Immature natural killer cell (primary cell): ENCODE measurements around the gene MRPL41. TPM values are rescaled to one million over a fixed set of nuclear protein-coding genes. Genes with fewer than 3 reads are reported as not detected.
A peak's percentile ranks its signal among the peaks of the same experiment; 100 is the strongest.
"Not testable (repeated sequence)": the region's sequence is repeated elsewhere in the genome, so short reads cannot be mapped to it uniquely, and the experiment has no call there.

ENCODE experiments used
- DNase-seq, 3 donors: peaks; one replicate each; pipeline ENCODE4 v3.0.0; 2022; ENCODE audit warnings: mixed read lengths in 1 of 3
- H3K27ac Mint-ChIP-seq, 6 donors: one replicate each; pipeline ENCODE4 v1.8.0; 2020; ENCODE audit warnings: mixed read lengths in 6 of 6, mild to moderate bottlenecking in 5 of 6, inconsistent platforms in 4 of 6, moderate library complexity in 3 of 6
- H3K27me3 Mint-ChIP-seq, 3 donors: one replicate each; pipeline ENCODE4 v1.8.0; 2020 to 2021; ENCODE audit warnings: low read depth in 3 of 3, mild to moderate bottlenecking in 3 of 3, mixed read lengths in 3 of 3, moderate library complexity in 3 of 3, inconsistent platforms in 1 of 3
- H3K36me3 Mint-ChIP-seq, 3 donors: one replicate each; pipeline ENCODE4 v1.8.0; 2020; ENCODE audit warnings: mixed read lengths in 3 of 3, inconsistent platforms in 2 of 3, mild to moderate bottlenecking in 2 of 3
- H3K4me1 Mint-ChIP-seq, 2 donors: one replicate each; pipeline ENCODE4 v1.8.0; 2020; ENCODE audit warnings: inconsistent platforms in 2 of 2, mild to moderate bottlenecking in 2 of 2, mixed read lengths in 2 of 2, moderate library complexity in 1 of 2
- H3K4me3 Mint-ChIP-seq, 5 donors: one replicate each; pipeline ENCODE4 v1.8.0; 2020; ENCODE audit warnings: mild to moderate bottlenecking in 5 of 5, mixed read lengths in 5 of 5, inconsistent platforms in 3 of 5, moderate library complexity in 3 of 5
- H3K9me3 Mint-ChIP-seq, 6 donors: one replicate each; pipeline ENCODE4 v1.8.0; 2020; ENCODE audit warnings: mild to moderate bottlenecking in 6 of 6, mixed read lengths in 6 of 6, inconsistent platforms in 4 of 6, moderate library complexity in 3 of 6
- polyA plus RNA-seq, 3 donors: library from polyadenylated mRNA; unstranded; fragments of 300-500 nt; fragmentation: Illumina TruSeq; gene quantifications; one replicate each; pipeline ENCODE4 v1.2.3, GENCODE V29; 2021

MRPL41 gene
- 10 to 100 TPM; 27.2 to 87.7 (median 48.8) TPM for polyA plus RNA-seq

DNA sequence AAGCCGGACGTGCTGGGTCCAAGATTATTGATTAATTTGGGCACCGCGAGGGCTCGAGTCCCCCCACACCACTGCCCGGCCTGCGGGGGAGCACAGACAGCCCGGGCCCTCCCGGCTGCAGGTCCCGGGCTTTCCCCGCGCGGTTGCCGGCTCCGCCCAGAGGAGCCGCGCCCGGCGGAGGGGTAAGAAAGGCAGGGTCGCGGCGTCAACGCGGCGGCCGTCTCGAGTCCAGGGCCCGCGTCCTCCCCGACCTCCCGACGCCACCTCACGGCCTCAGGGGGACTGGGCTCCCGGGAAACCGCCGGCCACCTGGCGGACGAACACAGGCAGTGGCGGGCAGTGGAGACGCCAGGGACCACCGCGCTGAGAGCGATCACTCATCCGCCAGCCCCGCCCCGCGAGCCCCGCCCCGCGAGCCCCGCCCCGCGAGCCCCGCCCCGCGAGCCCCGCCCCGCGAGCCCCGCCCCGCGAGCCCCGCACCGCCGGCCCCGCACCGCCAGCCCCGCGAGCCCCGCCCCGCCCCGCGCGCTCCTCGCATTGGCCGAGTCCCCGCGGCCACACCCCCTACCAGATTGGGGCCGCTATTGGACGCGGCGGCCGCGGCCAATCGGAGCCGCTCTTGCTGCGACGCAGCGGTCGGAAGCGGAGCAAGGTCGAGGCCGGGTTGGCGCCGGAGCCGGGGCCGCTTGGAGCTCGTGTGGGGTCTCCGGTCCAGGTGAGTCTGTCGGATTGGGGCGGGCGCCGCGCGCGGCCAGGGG is at the start of gene MRPL41:
TSS of gene MRPL41 (plus strand) at position 616 of the 758 bp plus-strand sequence. CDS start 203 bp downstream, outside the sequence.
- DNase-seq: peak; percentile 78 to 81 (median 81)
- H3K9me3 Mint-ChIP-seq: no peaks in the 10 kb centered on the region
- H3K27me3 Mint-ChIP-seq: peaks cover 2 to 5% (median 4%) of the 10 kb centered on the region in 3 donors
- peaks cover 14 to 15% of the 10 kb centered on the region in 2 donors for H3K4me1 Mint-ChIP-seq
- H3K36me3 Mint-ChIP-seq: peaks cover 0 to 15% (median 5%) of the 10 kb centered on the region in 3 donors
- H3K4me3 Mint-ChIP-seq: peak within 1 kb of the TSS; percentile 75 to 86 (median 85)
- peak within 1 kb of the TSS in 5 of 6 donors; percentile 66 to 84 (median 78) for H3K27ac Mint-ChIP-seq

DNA sequence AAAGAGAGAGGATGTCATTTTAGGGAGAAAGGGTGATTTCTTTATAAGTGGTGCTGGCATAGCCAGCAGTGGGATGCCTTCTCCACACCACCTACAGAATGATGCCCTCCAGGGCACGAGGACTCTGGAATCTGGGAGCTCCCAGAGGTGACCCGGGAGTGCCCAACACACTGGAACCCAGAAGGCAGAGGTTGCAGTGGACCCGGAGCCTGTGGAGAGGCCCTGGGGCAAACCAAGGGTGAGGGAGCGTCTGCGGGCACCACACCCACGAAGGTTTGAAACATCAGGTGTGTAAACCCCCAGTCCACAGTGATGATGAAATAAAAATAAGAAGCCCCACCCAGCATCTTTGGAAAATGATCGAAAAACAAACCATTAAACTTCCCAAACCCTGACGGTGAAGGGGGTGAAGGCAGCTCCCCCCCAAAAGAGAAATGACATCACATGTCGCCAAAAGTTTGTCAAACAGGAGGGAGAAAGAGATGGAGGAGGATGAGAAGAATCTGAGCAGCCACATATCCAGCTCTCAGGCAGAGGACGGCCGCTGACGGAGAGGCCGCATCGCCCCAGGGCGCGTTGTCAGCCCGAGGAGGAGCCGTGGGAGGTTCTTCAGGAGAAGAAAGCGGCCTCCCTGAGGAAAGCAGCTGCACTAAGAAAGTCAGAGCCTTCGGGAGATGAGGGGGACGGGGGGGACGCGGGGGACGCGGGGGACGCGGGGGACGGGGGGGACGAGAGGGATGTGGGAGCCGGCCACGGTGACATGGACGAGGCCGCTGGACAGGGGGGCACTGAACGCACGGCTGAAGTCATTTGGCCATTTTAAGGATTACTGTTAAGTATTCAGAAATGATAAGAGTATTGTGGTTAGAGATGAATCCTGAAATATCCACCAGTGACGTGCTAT is 49.4 kb upstream of the MRPL41 start:
- Mint-ChIP-seq H3K27ac (peak overlapping the region; percentile 15 to 83 (median 74)), H3K9me3 (peaks cover 0 to 2% (median 0%) of the 10 kb centered on the region in 6 donors), H3K27me3 (peaks cover 4 to 16% (median 8%) of the 10 kb centered on the region in 3 donors), H3K4me3 (peak overlapping the region in 2 of 5 donors; percentile 27 to 29), H3K4me1 (no peaks in the 10 kb centered on the region), H3K36me3 (no peaks in the 10 kb centered on the region)
- DNase-seq: no peak

GRCh38 chr9:137504432-137504777 is 47.3 kb upstream of the MRPL41 start:
- Mint-ChIP-seq H3K4me1 (no peaks in the 10 kb centered on the region), H3K9me3 (peaks cover 0 to 2% (median 0%) of the 10 kb centered on the region in 6 donors), H3K27ac (no peak overlapping the region), H3K27me3 (peaks cover 4 to 16% (median 8%) of the 10 kb centered on the region in 3 donors), H3K36me3 (peaks cover 0 to 7% (median 0%) of the 10 kb centered on the region in 3 donors), H3K4me3 (no peak overlapping the region)
- DNase-seq: no peak

DNA sequence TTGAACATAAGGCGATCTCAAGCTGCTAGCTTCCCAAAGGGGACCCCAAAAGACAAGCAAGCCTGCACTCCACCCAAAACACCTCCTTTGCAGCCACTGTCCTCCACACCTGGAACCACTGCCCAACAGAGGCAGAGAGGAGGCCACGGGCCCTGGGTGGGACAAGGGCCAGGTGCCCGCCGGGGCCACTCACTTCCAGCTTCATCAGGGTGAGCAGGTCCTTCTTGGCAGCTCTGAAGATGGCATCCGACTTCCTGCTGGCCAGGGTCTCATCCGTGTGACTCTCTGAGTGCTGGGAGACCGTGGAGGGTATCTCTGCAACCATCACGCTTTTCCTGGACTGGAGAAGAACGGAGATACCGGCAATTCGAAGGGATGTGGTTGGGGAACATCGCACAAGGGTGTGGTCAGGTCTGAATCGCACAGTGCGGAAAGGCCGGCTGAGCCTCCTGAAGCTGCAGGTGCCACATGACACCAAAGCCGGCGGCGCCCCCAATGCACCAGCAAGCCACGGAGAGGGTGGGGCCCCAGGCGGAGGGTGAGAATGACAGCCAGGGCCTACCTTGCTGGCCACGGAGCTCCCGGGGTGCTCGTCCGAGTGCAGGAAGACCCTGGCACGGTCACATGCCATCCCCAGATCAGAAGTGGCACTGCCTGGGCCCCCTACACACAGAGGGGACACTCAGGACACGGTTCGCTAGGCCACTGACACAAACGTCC is 46.1 kb upstream of the MRPL41 start:
- Mint-ChIP-seq H3K27me3 (peaks cover 4 to 16% (median 8%) of the 10 kb centered on the region in 3 donors), H3K9me3 (peaks cover 0 to 2% (median 0%) of the 10 kb centered on the region in 6 donors), H3K4me1 (no peaks in the 10 kb centered on the region), H3K36me3 (peaks cover 0 to 7% (median 0%) of the 10 kb centered on the region in 3 donors), H3K27ac (no peak overlapping the region), H3K4me3 (no peak overlapping the region)
- DNase-seq: no peak

GRCh38 chr9:137506274-137506673 is 45.4 kb upstream of the MRPL41 start:
- DNase-seq: no peak
- Mint-ChIP-seq H3K4me3 (no peak overlapping the region), H3K27ac (no peak overlapping the region), H3K36me3 (peaks cover 0 to 7% (median 0%) of the 10 kb centered on the region in 3 donors), H3K4me1 (no peaks in the 10 kb centered on the region), H3K9me3 (peaks cover 0 to 2% (median 0%) of the 10 kb centered on the region in 6 donors), H3K27me3 (peaks cover 4 to 16% (median 7%) of the 10 kb centered on the region in 3 donors)

- Mint-ChIP-seq H3K36me3 (peaks cover 0 to 7% (median 0%) of the 10 kb centered on the region in 3 donors), H3K9me3 (peaks cover 0 to 1% (median 0%) of the 10 kb centered on the region in 6 donors), H3K27me3 (peaks cover under 1 to 13% (median 6%) of the 10 kb centered on the region in 3 donors), H3K4me1 (no peaks in the 10 kb centered on the region), H3K4me3 (no peak overlapping the region), H3K27ac (no peak overlapping the region)
- DNase-seq: no peak
Observed at GRCh38 chr9:137506702-137507171, 44.9 kb upstream of the MRPL41 start.

DNA sequence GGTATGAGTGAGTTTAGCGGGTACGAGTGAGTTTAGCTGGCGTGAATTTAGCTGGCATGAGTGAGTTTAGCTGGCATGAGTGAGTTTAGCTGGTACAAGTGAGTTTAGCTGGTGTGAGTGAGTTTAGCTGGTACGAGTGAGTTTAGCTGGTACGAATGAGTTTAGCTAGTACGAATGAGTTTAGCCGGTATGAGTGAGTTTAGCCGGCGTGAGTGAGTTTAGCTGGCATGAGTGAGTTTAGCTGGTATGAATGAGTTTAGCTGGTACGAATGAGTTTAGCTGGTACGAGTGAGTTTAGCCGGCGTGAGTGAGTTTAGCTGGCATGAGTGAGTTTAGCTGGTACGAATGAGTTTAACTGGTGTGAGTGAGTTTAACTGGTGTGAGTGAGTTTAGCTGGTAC is 42.5 kb upstream of the MRPL41 start:
- Mint-ChIP-seq H3K9me3 (no peaks in the 10 kb centered on the region), H3K4me3 (no peak overlapping the region), H3K27me3 (peaks cover 2 to 3% (median 2%) of the 10 kb centered on the region in 3 donors), H3K4me1 (peaks cover 6 to 8% of the 10 kb centered on the region in 2 donors), H3K27ac (peak overlapping the region in 1 of 6 donors; percentile 34), H3K36me3 (peaks cover 0 to 7% (median 0%) of the 10 kb centered on the region in 3 donors)
- no peak for DNase-seq

DNA sequence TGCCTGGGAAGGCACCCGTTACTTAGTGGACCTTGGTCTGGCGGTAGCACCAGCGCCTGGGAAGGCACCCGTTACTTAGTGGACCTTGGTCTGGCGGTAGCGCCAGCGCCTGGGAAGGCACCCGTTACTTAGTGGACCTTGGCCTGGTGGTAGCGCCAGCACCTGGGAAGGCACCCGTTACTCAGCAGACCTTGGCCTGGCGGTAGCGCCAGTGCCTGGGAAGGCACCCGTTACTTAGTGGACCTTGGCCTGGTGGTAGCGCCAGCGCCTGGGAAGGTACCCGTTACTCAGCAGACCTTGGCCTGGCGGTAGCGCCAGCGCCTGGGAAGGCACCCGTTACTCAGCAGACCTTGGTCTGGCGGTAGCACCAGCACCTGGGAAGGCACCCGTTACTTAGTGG is 40.6 kb upstream of the MRPL41 start:
- H3K27me3 Mint-ChIP-seq: not testable (repeated sequence)

DNA sequence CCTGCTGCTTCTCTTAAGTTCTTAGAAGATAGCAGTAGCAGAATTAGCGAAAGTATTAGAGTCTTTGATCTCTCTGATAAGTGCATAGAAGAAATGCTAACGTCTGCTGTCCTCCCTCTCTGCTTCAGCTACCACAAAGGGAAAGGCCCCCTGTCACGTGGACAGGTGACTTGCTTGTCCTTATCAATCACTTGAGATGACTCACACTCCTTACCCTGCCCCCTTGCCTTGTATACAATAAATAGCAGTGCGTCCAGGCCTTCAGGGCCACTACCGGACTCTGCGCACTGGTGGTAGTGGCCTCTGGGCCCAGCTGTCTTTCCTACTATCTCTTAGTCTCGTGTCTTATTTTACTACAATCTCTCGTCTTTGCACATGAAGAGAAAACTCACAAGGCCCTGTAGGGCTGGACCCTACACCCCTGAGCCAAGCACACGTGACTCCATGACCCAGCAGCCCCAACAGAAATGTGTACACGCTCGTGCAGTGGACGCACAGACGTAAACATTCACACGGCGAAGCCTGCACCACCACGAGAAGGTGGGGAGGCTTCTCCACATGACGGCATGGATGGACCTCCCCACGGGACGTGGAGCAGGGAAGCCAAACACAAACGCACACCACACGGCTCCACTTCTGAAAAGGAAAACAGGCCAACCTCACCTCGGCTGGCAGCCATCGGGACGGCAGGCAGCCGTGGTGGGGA is 39.8 kb upstream of the MRPL41 start:
- Mint-ChIP-seq H3K4me3 (no peak overlapping the region), H3K27me3 (peaks cover 2 to 3% (median 2%) of the 10 kb centered on the region in 3 donors), H3K27ac (no peak overlapping the region), H3K9me3 (no peaks in the 10 kb centered on the region), H3K4me1 (peaks cover 6 to 8% of the 10 kb centered on the region in 2 donors), H3K36me3 (peaks cover 0 to 7% (median 0%) of the 10 kb centered on the region in 3 donors)
- DNase-seq: no peak

More for the DNA sequence above, 40.6 kb upstream of the MRPL41 start:
- not testable (repeated sequence) for H3K36me3 Mint-ChIP-seq, H3K27ac Mint-ChIP-seq, H3K9me3 Mint-ChIP-seq, H3K4me1 Mint-ChIP-seq, DNase-seq, H3K4me3 Mint-ChIP-seq

GRCh38 chr9:137513136-137513535 is 38.5 kb upstream of the MRPL41 start:
- not testable (repeated sequence) for H3K9me3 Mint-ChIP-seq, DNase-seq, H3K27ac Mint-ChIP-seq, H3K27me3 Mint-ChIP-seq, H3K4me1 Mint-ChIP-seq, H3K36me3 Mint-ChIP-seq, H3K4me3 Mint-ChIP-seq

- peak; percentile 40 to 45 (median 44) for DNase-seq
- H3K36me3 Mint-ChIP-seq, H3K4me1 Mint-ChIP-seq, H3K27me3 Mint-ChIP-seq, H3K9me3 Mint-ChIP-seq: not testable (repeated sequence)
- Mint-ChIP-seq H3K4me3 (peak overlapping the region in 4 of 5 donors; percentile 0 to 86 (median 50)), H3K27ac (peak overlapping the region; percentile 58 to 91 (median 76))
Observed at GRCh38 chr9:137513801-137514570, 37.7 kb upstream of the MRPL41 start.

DNA sequence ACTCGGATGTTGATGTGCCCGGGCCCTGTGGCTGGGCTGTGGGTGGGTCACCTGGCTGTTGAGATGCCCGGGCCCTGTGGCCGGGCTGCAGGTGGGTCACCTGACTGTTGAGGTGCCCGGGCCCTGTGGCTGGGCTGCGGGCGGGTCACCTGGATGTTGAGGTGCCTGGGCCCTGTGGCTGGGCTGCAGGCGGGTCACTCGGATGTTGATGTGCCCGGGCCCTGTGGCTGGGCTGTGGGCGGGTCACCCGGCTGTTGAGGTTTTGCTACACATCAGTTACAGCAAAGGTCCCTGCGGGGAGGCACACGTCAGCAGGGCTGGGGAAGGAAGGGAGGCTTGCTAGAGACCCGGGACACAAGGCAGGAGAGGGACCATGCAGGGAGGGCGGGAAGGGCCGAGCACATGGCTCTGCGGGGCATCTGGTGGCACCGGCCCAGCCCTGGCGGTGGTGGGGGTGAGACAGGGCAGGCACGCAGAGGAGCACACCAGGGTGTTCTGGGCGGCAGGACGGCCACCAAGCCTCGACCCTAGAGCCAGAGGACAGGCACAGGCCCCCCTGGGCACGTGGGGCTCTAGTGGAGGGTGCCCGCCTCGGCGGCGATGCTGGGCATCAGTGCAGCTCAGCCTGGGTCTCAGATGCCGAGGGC is 36.9 kb upstream of the MRPL41 start:
- DNase-seq: no peak
- peaks cover 2 to 7% (median 3%) of the 10 kb centered on the region in 3 donors for H3K27me3 Mint-ChIP-seq
- no peak overlapping the region for H3K27ac Mint-ChIP-seq
- H3K9me3 Mint-ChIP-seq: no peaks in the 10 kb centered on the region
- H3K4me1 Mint-ChIP-seq: peaks cover 6 to 8% of the 10 kb centered on the region in 2 donors
- no peaks in the 10 kb centered on the region for H3K36me3 Mint-ChIP-seq
- H3K4me3 Mint-ChIP-seq: no peak overlapping the region
